ENCODE results near the gene AIRE.

DNA sequence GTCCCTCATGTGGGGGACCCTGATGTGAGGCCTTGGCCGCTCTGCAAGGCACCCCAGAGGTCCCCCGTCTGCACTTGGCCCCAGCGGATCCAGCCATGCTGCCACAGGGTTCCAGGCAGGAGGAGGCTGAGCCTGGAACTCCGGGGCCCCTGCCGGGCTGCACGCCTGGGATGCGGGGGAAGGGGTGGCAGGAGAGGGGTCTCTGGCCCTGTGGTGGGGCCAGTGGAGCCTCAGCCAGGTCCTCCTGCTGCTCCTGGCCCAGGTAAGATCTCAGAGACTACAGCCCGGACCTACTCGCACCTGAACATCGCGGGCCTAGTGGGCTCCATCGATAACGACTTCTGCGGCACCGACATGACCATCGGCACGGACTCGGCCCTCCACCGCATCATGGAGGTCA lies 27.0 kb downstream of the AIRE start:
- TF ChIP-seq, protein P1, sequence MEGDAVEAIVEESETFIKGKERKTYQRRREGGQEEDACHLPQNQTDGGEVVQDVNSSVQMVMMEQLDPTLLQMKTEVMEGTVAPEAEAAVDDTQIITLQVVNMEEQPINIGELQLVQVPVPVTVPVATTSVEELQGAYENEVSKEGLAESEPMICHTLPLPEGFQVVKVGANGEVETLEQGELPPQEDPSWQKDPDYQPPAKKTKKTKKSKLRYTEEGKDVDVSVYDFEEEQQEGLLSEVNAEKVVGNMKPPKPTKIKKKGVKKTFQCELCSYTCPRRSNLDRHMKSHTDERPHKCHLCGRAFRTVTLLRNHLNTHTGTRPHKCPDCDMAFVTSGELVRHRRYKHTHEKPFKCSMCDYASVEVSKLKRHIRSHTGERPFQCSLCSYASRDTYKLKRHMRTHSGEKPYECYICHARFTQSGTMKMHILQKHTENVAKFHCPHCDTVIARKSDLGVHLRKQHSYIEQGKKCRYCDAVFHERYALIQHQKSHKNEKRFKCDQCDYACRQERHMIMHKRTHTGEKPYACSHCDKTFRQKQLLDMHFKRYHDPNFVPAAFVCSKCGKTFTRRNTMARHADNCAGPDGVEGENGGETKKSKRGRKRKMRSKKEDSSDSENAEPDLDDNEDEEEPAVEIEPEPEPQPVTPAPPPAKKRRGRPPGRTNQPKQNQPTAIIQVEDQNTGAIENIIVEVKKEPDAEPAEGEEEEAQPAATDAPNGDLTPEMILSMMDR (IDR thresholded peaks at IDR 0.05; ENCODE audit: borderline replicate concordance, extremely low read depth, low read length, poor library complexity, severe bottlenecking), result no peak
- no peak for TF ChIP-seq EZH2 (IDR thresholded peaks at IDR 0.05; ENCODE audit: borderline replicate concordance, low read depth, low read length, severe bottlenecking)
